K562 (cell line): Measurements from ENCODE around the gene TCEAL1. TPM values are rescaled to one million over a fixed set of nuclear protein-coding genes. Genes with fewer than 3 reads are reported as not detected.
A peak's percentile ranks its signal among the peaks of the same experiment; 100 is the strongest.

ENCODE experiments used
- ATAC-seq: fragments of 200-7000 bp; cut with Tn5 transposase; 3 replicates; pipeline ENCODE4 v1.9.1; 2020; ENCODE audit warnings: moderate library complexity
- BruUV-seq: library from RNA; stranded (reverse); fragments of 400-500 nt; replicated peaks from 2 replicates; lab custom pipeline; 2021; lab: Mats Ljungman, UMichigan
- CTCF ChIA-PET: fragments of 300-600 bp; formaldehyde crosslinking; extraction: SDS; loops from one replicate; lab custom pipeline; 2021; ENCODE audit warnings: low intra/inter-chr PET ratio; lab: Yijun Ruan, JAX
- POLR2A ChIA-PET: fragments of 300-600, 350-650 bp; sonication (Branson Sonifier 250); formaldehyde crosslinking; extraction: SDS; loops from one replicate; lab custom pipeline; 2021; ENCODE audit warnings: antibody characterized with exemption, inconsistent platforms; lab: Yijun Ruan, JAX
- DNase-seq, 4 experiments: peaks; one replicate each; pipeline versions ENCODE4 v3.0.0 to v3.0.0-alpha.2; 2011 to 2018; ENCODE audit warnings: low spot score in 3 of 4, mixed read lengths in 3 of 4; ENCODE audit errors: extremely low read depth in 1 of 4
- FAIRE-seq: peaks from 2 replicates; lab custom pipeline; 2011; peaks lifted over from hg19 to GRCh38; lab: Jason Lieb, UNC
- H2AFZ ChIP-seq: 2 replicates; pipeline ENCODE4 v1.6.0; 2011; ENCODE audit warnings: low read depth, low read length, control low read depth, inconsistent platforms
- H3K27ac ChIP-seq: fragments of 200-600 bp; 3 replicates; pipeline ENCODE4 v1.8.0; 2011; ENCODE audit warnings: low read depth, mild to moderate bottlenecking, control low read depth, inconsistent platforms, low read length, moderate library complexity, mixed read lengths; ENCODE audit errors: extremely low read depth
- H3K27me3 ChIP-seq, 2 experiments: fragments of 300-600 bp in 1 of 2; 2 replicates in 1 of 2; 3 replicates in 1 of 2; pipeline versions ENCODE4 v1.6.0 to v1.8.0; 2011; ENCODE audit warnings: inconsistent platforms in 2 of 2, low read length in 2 of 2, mild to moderate bottlenecking in 1 of 2, mixed read lengths in 1 of 2, moderate library complexity in 1 of 2; ENCODE audit not compliant: control insufficient read depth in 2 of 2, insufficient read depth in 2 of 2
- H3K36me3 ChIP-seq: fragments of 300-600 bp; 3 replicates; pipeline ENCODE4 v1.8.0; 2011; ENCODE audit warnings: mild to moderate bottlenecking, low read length, inconsistent platforms; ENCODE audit not compliant: control insufficient read depth, insufficient read depth
- H3K4me1 ChIP-seq, 2 experiments: fragments of 200-600 bp in 1 of 2; replicated peaks in 1 of 2; 2 replicates in 1 of 2; 3 replicates in 1 of 2; pipeline versions ENCODE4 v1.5.1 to v1.8.0; 2011; ENCODE audit warnings: inconsistent platforms in 2 of 2, low read length in 2 of 2, mild to moderate bottlenecking in 1 of 2, mixed read lengths in 1 of 2, moderate library complexity in 1 of 2; ENCODE audit not compliant: control insufficient read depth in 2 of 2, insufficient read depth in 2 of 2
- H3K4me2 ChIP-seq: 2 replicates; pipeline ENCODE4 v1.6.1; 2011; ENCODE audit warnings: low read length, control low read depth, inconsistent platforms, mixed read lengths; ENCODE audit not compliant: insufficient read depth
- H3K4me3 ChIP-seq: fragments of 200-600 bp; sonication (generic), shearing (Covaris generic); 2 replicates; pipeline ENCODE4 v1.5.1; 2016; ENCODE audit warnings: control low read depth, inconsistent platforms
- H3K79me2 ChIP-seq: fragments of 200-600 bp; 3 replicates; pipeline ENCODE4 v1.8.0; 2011; ENCODE audit warnings: low read length, inconsistent platforms; ENCODE audit not compliant: control insufficient read depth, insufficient read depth
- H3K9ac ChIP-seq, 2 experiments: 2 replicates each; pipeline versions ENCODE4 v1.6.0 to v1.6.1; 2011; ENCODE audit warnings: low read depth in 2 of 2, low read length in 2 of 2, control low read depth in 1 of 2, inconsistent platforms in 1 of 2, mild to moderate bottlenecking in 1 of 2, mixed read lengths in 1 of 2; ENCODE audit not compliant: insufficient read depth in 1 of 2
- H3K9me1 ChIP-seq: one replicate; pipeline ENCODE4 v1.6.0; 2011; ENCODE audit warnings: inconsistent platforms, mild to moderate bottlenecking, low read length, moderate library complexity; ENCODE audit not compliant: control insufficient read depth, insufficient read depth
- H3K9me3 ChIP-seq: replicated peaks from 2 replicates; pipeline ENCODE4 v1.5.1; 2011; ENCODE audit warnings: low read depth, low read length, inconsistent platforms; ENCODE audit not compliant: control insufficient read depth, insufficient read depth
- H4K20me1 ChIP-seq: replicated peaks from 2 replicates; pipeline ENCODE4 v1.6.1; 2011; ENCODE audit warnings: low read length, inconsistent platforms, mixed read lengths; ENCODE audit not compliant: control insufficient read depth, insufficient read depth
- E4F1 ChIP-seq: fragments of 250-450 bp; sonication (Bioruptor Pico); IDR thresholded peaks from 2 replicates; pipeline ENCODE4 v1.5.0; 2021; ENCODE audit warnings: mild to moderate bottlenecking, borderline replicate concordance
- ESRRA ChIP-seq: fragments of 450-650 bp; IDR thresholded peaks from 2 replicates; pipeline ENCODE4 v1.6.1; 2014; ENCODE audit warnings: low read depth, mild to moderate bottlenecking, moderate library complexity, borderline replicate concordance
- KDM2B ChIP-seq: fragments of 250-450 bp; sonication (Bioruptor Pico); IDR thresholded peaks from 2 replicates; pipeline ENCODE4 v1.8.0; 2021; ENCODE audit warnings: mild to moderate bottlenecking, moderate library complexity
- SMAD4 ChIP-seq: fragments of 250-450 bp; sonication (Bioruptor Pico); conservative IDR thresholded peaks from 2 replicates; pipeline ENCODE4 v1.8.0; 2021; ENCODE audit warnings: inconsistent platforms, mild to moderate bottlenecking, moderate library complexity
- SRSF1 ChIP-seq: fragments of 200-400 bp; formaldehyde crosslinking; IDR thresholded peaks from 2 replicates; pipeline ENCODE4 v1.6.1; 2017; ENCODE audit warnings: mild to moderate bottlenecking, low read depth, low read length, moderate library complexity
- TFAM ChIP-seq: fragments of 250-450 bp; sonication (Bioruptor Pico); conservative IDR thresholded peaks from 2 replicates; pipeline ENCODE4 v1.5.0; 2021; ENCODE audit warnings: mild to moderate bottlenecking, moderate library complexity
- ZBTB17 ChIP-seq: fragments of 450-650 bp; formaldehyde crosslinking; IDR thresholded peaks from 2 replicates; pipeline ENCODE4 v1.4.0; 2020; ENCODE audit warnings: mild to moderate bottlenecking
- WGBS: fragments of 100-300 bp; shearing (Covaris generic); methylation state at CpG from one replicate; pipeline ENCODE4 v1.1.6; 2016; ENCODE audit warnings: low coverage, mixed read lengths; ENCODE audit not compliant: insufficient coverage; ENCODE audit errors: missing lambda C conversion rate; 5-methylcytosine and 5-hydroxymethylcytosine counted together
- in situ Hi-C: fragments of 300-500 bp; cut with MboI; formaldehyde crosslinking; loops from 4 replicates; pipeline ENCODE4 v1.15.0; 2018; ENCODE audit warnings: inconsistent platforms, mixed read lengths
- intact Hi-C: fragments of 100-400 bp; cut with micrococcal nuclease; formaldehyde crosslinking; loops from 2 replicates; pipeline ENCODE4 v1.14.2; 2022
- polyA plus RNA-seq, 8 experiments: library from polyadenylated mRNA; depleted of rRNA in 4 of 8; stranded (reverse) in 5 of 8; unstranded in 3 of 8; fragments of >200 nt; fragmentation: Nextera tagmentation in 2 of 8; fragmentation: Illumina TruSeq in 1 of 8; extraction: Ambion mirVana in 2 of 8; extraction: Trizol in 1 of 8; gene quantifications; 2 replicates each; pipeline versions ENCODE4 v1.2.1 to v1.2.3, GENCODE V29; 2011 to 2014; ENCODE audit warnings: inconsistent platforms in 1 of 8, missing spikeins in 1 of 8
- total RNA-seq, 7 experiments: library from RNA; depleted of rRNA in 6 of 7; stranded (reverse); fragments of >200 nt in 6 of 7; fragmentation: Illumina TruSeq in 2 of 7; extraction: Trizol in 2 of 7; gene quantifications; 2 replicates each; pipeline versions ENCODE4 v1.2.1 to v1.2.3, GENCODE V29; 2011 to 2021; ENCODE audit warnings: low replicate concordance in 1 of 7
- TF ChIP-seq, protein P1 (sequence below), 2 experiments: fragments of 450-650 bp; IDR thresholded peaks; 2 replicates each; pipeline ENCODE4 v1.6.1; 2016

Gene TCEAL1
- total and polyA plus RNA-seq, 9 of the 15 experiments (the other 6 are each of a cell fraction or from before 2014, with no cell fraction given), result 2.1 to 5.3 (median 4.0) TPM

- no peaks in the 10 kb centered on the region for H3K27me3 ChIP-seq
- H3K4me1 ChIP-seq, result no peaks in the 10 kb centered on the region
- H3K4me3 ChIP-seq, result no peak overlapping the region
- ATAC-seq, result no peak
- intact Hi-C loops, result no loop called here
- no peak for FAIRE-seq
- no peaks in the 10 kb centered on the region for H3K9me3 ChIP-seq
- H3K36me3 ChIP-seq, result no peaks in the 10 kb centered on the region
- BruUV-seq, result no TSS peak
- no peaks in the 10 kb centered on the region for H4K20me1 ChIP-seq
- H3K9ac ChIP-seq, result no peak overlapping the region
- POLR2A ChIA-PET, result no interaction called here
- H2AFZ ChIP-seq, result no peak overlapping the region
- H3K4me2 ChIP-seq, result no peak overlapping the region
- no peaks in the 10 kb centered on the region for H3K9me1 ChIP-seq
- DNase-seq, result no peak
- TF ChIP-seq ESRRA, result no peak
- TF ChIP-seq, protein P1, sequence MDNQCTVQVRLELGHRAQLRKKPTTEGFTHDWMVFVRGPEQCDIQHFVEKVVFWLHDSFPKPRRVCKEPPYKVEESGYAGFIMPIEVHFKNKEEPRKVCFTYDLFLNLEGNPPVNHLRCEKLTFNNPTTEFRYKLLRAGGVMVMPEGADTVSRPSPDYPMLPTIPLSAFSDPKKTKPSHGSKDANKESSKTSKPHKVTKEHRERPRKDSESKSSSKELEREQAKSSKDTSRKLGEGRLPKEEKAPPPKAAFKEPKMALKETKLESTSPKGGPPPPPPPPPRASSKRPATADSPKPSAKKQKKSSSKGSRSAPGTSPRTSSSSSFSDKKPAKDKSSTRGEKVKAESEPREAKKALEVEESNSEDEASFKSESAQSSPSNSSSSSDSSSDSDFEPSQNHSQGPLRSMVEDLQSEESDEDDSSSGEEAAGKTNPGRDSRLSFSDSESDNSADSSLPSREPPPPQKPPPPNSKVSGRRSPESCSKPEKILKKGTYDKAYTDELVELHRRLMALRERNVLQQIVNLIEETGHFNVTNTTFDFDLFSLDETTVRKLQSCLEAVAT (IDR thresholded peaks at IDR 0.05), result peak in 1 of 2 experiments; percentile 51; a peak in 1 of 4 replicates
- TF ChIP-seq, all 486 proteins: peak for 1
- H3K79me2 ChIP-seq, result no peaks in the 10 kb centered on the region
- in situ Hi-C loops, result no loop called here
- CTCF ChIA-PET, result no interaction called here
- WGBS, result 0% methylated on average over 1 of the region's 1 CpG
- H3K27ac ChIP-seq, result no peak overlapping the region
Measured at GRCh38 chrX:103644125-103644524, 15.3 kb downstream of the TCEAL1 start.

GRCh38 chrX:103647630-103648029, 18.9 kb downstream of the TCEAL1 start:
- DNase-seq (no peak), ATAC-seq (no peak), FAIRE-seq (no peak)
- H3K9me1 ChIP-seq, result no peaks in the 10 kb centered on the region
- WGBS, result 6% methylated on average over 1 of the region's 1 CpG
- no peaks in the 10 kb centered on the region for H4K20me1 ChIP-seq
- no peak overlapping the region for H3K4me3 ChIP-seq
- H3K9me3 ChIP-seq, result no peaks in the 10 kb centered on the region
- no peak overlapping the region for H2AFZ ChIP-seq
- H3K27me3 ChIP-seq, result no peaks in the 10 kb centered on the region
- no peaks in the 10 kb centered on the region for H3K79me2 ChIP-seq
- H3K27ac ChIP-seq, result no peak overlapping the region
- ChIA-PET CTCF (no interaction called here), POLR2A (no interaction called here)
- no peaks in the 10 kb centered on the region for H3K4me1 ChIP-seq
- in situ Hi-C loops (no loop called here), intact Hi-C loops (no loop called here)
- no peak overlapping the region for H3K9ac ChIP-seq
- TF ChIP-seq E4F1 (CRISPR knock-in tag), result no peak
- TF ChIP-seq ZBTB17 (CRISPR knock-in tag), result no peak
- TF ChIP-seq KDM2B, result no peak
- no peak for TF ChIP-seq SMAD4 (CRISPR knock-in tag)
- no peak for TF ChIP-seq SRSF1
- TF ChIP-seq TFAM (CRISPR knock-in tag), result no peak
- no peak overlapping the region for H3K4me2 ChIP-seq
- no peaks in the 10 kb centered on the region for H3K36me3 ChIP-seq
- no TSS peak for BruUV-seq
